Measurements from ENCODE around the gene HDAC9.

The HDAC9 gene

DNA sequence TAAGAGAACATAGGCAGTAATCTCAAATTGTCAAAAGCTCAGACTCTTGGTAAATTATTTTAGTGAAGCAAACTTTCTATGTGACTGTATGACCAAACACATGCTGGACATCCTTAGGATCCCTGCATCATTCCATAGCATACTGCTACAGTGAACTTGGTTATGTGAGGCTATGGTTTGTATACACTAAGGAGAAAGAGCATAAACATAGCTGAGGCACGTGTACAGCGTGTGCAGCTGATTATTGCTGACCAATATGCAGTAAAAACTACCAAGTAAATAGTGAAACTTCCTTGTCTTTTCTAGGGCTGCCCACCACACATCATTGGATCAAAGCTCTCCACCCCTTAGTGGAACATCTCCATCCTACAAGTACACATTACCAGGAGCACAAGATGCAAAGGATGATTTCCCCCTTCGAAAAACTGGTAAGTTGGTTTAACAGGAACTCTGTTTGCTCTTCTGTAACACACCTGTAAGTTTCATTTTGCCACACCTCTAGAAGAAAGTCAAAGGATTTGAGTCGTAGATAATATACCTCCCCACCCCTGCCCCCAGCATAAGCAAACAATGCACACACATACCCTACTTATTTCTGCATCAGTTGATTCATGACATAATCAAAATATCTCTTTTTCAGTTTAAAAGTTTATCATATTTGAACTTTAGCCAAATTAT lies 98.2 kb downstream of the HDAC9 start:
- DNase-seq (ENCODE audit: low spot score) = no peak

- no peak for DNase-seq (ENCODE audit: low spot score)
Observed at GRCh38 chr7:18597754-18598153, 102.2 kb downstream of the HDAC9 start.

DNA sequence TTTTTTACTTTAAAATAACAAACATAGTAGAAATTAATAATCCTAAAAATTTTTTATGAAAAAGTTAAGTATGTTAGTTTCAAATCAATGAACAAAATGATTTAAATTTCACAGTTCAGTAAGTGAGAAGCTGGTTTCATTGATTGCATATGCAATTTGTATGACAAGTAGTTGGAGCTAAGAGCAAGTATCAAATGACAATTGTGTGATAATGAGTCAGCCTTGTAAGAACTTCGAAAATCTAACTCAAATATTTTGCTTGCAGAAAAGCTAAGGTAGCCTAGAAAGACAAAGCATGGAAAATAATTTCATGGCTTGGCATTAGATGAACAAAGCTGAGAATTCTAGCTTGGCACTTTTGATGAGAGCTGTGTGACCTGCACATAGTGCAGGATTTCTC lies 111.5 kb downstream of the HDAC9 start:
- DNase-seq (ENCODE audit: low spot score) = no peak

DNA sequence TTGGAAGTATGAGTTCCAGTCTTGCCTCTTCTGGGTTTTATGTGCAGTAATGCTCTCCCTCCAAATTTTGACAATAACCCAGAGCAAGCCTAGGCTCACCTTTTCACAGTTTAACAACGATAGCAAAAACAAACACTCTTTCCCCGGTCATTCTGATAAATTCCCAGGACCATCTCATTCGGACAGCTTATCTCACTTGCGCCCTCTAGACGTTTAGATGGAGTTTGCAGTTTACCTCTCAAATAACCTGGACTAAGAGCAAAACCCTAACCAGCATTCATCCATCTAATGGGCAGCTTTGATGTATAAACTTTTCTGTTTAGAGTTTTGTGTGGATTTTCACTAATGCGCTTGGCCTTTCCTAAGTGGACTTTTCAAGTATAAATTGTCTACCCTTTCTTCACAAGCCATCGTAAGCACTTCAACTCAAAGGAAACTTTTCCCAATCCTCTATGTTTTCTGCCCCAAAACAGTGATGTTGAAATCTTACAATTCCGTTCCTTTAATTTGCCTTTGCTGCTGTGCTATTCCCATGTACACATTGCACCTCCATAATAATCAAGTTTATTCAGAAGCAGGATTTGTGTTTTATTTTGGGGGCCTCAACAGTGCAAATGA lies 114.9 kb downstream of the HDAC9 start:
- DNase-seq (ENCODE audit: low spot score) = peak; percentile 20

DNA sequence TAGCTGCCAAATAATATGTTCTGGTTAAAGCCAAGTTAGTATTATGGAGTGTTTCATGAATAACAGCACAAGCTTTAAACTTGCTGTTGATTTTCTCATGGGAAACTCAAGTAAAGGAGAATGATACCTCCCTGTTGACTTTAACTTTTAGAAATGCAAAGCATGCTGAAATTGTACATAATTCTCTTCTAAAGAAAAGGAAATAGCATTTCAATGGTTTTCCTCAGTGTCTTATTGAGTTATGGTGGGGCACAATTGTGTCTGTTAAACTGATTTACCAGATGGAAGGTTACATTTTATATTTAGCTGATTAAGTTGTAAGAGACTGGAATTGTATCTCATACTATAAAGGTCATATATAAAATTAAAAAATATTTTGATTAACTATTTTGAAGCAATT lies 119.3 kb downstream of the HDAC9 start:
- no peak for DNase-seq (ENCODE audit: low spot score)

GRCh38 chr7:18619311-18619710 lies 123.8 kb downstream of the HDAC9 start:
- no peak for DNase-seq (ENCODE audit: low spot score)

- DNase-seq (ENCODE audit: low spot score) = no peak
Observed at GRCh38 chr7:18623389-18623788, 127.8 kb downstream of the HDAC9 start.

GRCh38 chr7:18624459-18624858 lies 128.9 kb downstream of the HDAC9 start:
- no peak for DNase-seq (ENCODE audit: low spot score)

- no peak for DNase-seq (ENCODE audit: low spot score)
Observed at GRCh38 chr7:18626086-18626485, 130.5 kb downstream of the HDAC9 start.

DNA sequence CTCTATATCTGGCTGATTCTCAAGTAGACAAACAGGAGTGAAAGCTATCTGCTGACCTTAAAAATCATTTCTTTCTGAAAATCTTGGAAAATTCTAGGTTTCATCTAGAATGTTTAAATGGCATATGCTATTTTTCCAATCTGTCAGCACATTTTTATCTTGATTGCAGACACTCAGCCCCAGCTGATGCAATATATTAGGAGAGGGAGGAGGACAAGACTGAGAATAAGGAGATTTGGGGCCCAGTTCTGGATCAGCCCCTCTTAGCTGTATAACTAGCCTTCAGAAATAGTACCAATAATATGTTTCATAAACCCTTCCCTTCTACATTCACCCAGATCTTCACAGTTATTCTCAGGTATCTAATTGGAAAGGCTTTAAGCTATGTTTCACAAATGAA lies 131.2 kb downstream of the HDAC9 start:
- no peak for DNase-seq (ENCODE audit: low spot score)

GRCh38 chr7:18637516-18637915 lies 142.0 kb downstream of the HDAC9 start:
- DNase-seq (ENCODE audit: low spot score) = no peak

DNA sequence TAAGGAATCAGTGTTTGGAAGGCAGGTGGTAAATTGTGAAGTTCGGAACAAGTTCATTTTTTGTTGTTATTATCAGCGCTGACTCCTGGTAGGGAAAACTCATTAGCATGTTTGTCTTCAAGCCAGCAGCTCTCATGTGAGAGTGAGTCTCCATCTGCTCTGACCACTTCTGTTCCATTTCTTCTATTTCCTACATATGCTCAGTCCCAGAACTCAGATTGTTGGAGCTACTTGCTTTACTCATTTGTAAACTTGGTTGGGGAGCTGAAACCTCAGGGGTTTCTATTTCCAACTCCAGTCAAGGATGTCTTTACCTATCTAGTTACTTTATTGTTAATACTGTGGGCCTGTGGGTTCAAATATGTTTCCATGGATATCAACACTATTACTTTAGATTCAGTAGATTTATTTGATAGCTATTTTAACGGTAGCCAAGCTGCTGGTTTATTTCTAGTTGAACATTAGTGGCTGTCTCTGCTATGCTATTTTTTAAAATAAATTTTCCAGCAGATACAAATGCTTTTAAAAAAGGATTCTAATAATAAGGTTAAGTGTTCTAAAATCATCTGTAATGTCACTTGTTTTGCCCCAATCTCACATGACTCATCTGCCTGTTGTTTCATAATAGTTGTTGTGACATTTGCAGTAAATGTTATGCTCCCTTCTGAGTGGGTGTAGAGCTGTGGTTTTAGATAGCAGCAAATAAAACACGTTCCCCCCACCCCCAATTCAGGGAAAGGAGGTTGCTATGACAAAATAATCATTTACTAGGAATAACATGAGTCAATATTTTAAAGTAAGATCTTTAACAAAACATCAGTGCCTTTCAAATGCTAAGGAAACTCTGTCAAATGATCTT lies 143.3 kb downstream of the HDAC9 start:
- DNase-seq (ENCODE audit: low spot score) = peak; percentile 74

DNA sequence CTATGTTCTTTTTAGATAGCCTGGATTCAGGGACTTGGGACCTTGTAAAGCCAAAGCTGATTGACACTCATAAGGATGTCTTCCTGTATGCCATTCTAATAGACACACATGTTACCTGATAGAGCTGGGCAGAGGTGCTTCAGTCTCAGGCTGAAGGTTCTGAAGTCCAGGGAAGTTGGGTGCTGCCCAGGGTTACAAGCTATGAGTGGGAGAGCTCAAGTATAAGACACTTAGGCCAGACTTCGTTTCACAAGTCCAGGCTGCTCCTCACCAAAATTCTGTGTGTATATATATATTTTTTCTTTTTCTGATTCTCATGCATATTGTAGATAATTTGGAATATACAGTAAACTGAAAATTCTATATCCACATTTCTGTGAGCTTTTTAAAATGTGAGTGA lies 144.2 kb downstream of the HDAC9 start:
- no peak for DNase-seq (ENCODE audit: low spot score)

- no peak for DNase-seq (ENCODE audit: low spot score)
Observed at GRCh38 chr7:18644981-18645380, 149.4 kb downstream of the HDAC9 start.

DNA sequence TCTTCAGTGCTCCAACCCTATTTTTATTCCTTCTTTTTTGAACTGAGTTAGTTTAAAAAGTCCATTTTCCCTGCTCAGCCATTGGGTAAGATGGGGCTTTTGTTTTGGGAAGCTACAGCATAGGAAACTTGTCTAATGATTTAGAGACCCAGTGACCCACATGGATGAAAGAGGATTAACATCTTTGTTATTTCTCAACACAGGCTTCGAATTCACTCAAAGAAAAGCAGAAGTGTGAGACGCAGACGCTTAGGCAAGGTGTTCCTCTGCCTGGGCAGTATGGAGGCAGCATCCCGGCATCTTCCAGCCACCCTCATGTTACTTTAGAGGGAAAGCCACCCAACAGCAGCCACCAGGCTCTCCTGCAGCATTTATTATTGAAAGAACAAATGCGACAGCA lies 152.0 kb downstream of the HDAC9 start:
- DNase-seq (ENCODE audit: low spot score) = no peak

DNA sequence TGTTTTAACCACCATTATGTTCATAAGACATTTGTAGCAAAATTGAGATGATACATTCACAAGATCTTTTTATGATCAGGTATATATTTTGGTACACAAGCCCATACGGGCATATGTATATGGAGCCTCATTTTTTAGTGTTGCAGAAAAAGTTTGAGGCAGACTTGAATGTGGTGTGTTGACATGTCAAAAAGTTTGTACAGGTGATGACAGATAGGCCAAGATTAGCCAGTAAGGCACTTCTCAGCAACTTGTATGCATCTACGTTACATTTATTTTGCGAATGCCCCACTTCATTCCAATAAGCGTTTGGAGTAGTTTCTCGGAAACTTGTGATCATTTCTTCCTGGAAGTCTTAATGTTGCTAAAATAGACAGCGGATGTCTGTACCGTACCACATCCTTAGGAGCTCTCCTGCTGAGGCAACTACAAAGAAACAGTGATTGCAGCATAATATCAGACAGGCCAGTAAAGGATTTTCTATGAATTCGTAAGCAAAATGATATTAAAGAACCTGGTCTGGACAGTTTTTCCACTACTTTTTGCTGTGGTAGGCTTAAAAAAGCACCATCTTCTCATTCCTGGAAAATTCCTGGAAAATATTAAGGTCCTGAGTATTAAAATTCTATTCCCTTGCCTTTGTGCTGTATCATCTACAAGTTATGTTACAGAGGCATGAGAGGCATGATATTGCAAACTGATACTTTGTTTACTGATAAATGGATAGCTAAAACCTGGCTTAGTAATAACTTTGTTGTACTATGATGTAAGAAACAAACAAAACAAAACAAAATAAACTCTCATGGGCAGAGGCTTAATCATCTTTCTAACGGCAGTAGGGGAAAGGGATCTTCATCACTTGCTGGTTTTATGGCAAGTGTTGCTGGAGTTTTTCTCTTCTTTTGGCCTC lies 153.6 kb downstream of the HDAC9 start:
- no peak for DNase-seq (ENCODE audit: low spot score)

DNA sequence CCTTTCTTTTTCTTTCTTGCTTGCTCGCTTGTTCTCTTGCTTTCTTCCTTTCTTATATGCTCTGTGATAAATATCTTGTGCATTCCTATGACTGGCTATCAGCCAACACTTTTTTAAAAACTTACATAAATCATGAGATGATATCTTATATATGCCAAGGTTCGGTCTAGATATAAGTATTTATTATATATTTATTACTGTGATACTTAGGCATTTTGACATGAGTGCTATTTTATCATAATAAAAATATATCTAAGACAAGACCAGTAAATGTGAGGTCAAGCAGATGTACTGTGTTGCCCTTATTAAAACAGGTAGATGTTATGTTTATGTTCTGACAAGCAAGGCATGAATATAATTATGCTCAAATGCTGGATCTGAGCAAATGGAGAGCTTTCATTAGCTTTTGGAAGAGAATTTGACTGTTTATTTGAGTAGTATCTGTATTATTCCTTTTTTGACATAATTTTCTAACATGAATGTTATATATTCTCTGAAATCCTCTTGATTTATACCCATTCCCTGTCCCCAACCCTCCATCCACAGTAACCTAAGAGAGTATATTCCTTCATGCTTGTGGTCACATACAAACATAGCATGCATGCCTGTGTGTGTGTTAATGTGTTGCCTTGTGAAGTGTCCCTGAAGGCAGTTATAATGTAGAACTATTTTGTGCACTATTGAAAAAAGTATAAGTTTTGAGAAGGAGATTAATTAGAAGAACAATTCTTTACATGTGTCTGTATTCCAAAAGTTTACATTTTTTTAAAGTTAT lies 158.0 kb downstream of the HDAC9 start:
- DNase-seq (ENCODE audit: low spot score) = no peak

DNA sequence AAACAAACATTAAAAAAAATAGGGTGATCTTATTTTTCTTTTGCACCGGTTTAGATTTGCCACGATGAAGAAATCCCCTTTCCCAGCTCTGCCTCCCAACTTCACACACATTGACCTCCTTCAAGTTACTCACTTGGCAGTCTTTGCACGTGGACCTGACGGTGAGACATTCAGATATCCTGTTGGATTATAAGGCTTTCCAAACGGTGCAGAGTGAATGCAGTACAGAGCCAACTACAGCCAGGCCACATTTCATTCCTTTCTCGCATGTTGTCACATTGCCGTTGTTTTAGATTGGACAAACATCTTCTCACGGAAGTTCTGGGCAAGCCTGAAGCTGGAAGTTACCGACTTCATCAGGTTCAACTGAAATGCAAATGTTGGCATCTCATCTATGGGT lies 159.2 kb downstream of the HDAC9 start:
- no peak for DNase-seq (ENCODE audit: low spot score)

- DNase-seq (ENCODE audit: low spot score) = no peak
Observed at GRCh38 chr7:18655506-18655905, 160.0 kb downstream of the HDAC9 start.

DNA sequence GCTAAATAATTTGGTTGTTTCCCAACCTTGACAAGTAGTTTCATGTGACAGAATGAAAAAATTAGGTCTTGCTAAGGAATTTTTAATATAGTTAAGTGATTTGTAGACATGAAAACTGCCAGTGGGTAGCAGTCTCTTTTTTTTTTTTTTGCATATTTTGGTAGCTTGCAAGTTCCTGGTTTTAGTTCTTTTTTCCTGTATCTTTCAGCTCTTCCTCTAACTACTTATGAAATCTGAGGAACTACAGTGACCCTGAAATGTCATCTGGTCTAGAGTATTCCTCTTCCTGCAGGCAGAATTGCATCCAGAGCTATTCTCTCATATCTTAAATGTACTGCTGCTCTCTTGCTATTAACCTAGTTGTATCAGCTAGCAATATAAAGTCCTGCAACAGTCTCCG lies 160.4 kb downstream of the HDAC9 start:
- DNase-seq (ENCODE audit: low spot score) = no peak

- DNase-seq (ENCODE audit: low spot score) = no peak
Observed at GRCh38 chr7:18656362-18656761, 160.8 kb downstream of the HDAC9 start.
